Measurements from ENCODE around the gene TSC22D3.
"Not testable (repeated sequence)": the region's sequence is repeated elsewhere in the genome, so short reads cannot be mapped to it uniquely, and the experiment has no call there.

The TSC22D3 gene

DNA sequence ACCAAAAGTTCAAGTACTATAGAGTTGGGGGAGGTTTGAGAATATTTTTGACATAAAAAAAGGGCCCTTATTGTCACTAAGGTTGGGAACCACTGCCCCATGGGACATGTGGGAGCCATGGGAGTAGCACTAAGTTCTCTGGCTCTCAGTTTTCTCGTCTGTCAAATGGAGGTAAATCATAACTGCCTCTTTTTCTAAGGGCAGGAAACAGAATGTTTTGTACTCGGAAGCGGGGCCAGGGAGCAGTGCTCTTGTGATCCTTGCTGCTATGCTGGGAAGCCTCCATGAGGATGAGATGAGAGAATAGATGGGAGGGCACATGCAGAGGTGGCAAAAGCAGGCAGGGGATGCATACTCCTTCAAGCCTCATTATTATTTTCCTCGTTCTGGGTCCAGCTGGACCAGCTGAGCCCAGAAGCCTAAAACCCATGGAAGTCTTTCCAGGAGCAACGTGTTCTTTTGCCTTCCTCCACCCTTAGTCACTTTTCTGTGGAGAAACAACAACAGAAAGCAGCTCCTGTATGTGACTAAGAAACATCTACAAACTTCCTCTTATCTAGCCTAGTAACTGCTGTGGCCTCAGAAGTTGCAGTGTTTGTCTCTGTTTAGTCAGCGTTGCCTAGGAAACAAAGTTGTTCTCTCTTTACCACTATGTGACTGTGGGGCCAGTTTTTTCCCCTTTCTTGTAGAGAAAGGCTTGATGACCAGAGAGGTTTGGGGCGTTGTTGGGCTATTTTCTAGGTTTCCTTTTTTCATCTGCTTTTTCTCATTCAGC is 64.8 kb downstream of the TSC22D3 start:
- DNase-seq: no peak

DNA sequence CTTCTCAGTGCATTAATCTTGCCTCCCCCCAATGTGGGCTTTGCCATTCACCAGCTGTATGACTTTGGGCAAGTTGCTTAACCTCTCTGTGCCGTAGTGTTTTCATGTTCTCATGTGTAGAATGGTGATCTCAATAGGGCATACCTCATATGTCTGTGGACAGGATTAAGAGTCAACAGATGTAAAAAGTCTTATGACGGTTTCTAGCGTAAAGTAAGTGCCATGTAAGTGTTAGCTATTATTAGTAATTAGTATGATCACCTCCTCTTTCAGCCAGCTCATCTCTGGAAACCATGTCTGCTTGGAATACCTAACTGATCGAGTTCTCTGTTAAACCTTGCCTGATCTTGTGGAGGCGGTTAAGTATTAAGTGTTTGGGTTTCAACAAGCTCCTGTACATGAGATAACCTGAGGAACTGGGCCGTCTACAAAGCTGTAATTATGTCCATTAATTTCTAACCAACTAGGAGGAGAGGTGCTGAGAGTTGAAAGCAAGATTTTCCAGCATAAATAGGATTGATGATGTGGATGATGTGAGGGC is 66.3 kb downstream of the TSC22D3 start:
- no peak for DNase-seq

DNA sequence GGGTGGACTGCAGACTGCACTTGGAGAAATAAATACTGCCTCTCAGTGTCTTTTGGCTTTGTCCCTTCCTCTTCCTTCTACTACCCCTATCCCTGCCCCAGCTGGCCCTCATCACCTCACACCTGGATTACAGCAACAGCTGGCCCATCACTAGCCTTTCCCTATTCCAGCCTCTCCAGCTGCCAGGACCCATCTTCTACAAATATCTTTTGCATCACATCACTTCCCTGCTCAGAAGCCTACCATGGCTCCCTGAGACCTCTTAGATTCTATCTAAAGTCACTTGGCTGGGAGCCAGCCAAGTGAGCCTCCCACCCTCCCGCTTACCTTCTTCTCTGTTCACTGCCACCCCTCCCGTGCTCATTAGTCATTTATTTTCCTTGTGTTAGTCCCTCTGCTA is 66.8 kb downstream of the TSC22D3 start:
- DNase-seq: no peak

DNA sequence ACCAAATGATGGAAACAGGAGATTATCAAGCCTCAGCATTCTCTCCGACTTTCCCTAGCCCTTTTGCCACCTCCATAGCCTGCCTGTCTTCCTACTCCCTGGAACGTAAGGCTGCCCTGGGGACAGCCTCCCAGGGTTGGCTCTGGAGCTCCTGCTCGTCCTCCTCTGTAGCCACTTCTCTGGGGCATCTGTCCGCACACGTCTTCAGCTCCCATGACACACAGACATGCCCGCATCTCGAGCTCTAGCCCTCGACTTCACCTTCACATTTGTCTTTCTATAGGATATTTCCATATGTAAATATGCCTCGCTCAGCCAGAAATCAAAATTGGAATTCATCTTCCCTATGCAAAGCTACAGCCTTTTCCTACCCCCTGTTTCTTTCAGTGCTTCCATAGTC is 67.7 kb downstream of the TSC22D3 start:
- no peak for DNase-seq

DNA sequence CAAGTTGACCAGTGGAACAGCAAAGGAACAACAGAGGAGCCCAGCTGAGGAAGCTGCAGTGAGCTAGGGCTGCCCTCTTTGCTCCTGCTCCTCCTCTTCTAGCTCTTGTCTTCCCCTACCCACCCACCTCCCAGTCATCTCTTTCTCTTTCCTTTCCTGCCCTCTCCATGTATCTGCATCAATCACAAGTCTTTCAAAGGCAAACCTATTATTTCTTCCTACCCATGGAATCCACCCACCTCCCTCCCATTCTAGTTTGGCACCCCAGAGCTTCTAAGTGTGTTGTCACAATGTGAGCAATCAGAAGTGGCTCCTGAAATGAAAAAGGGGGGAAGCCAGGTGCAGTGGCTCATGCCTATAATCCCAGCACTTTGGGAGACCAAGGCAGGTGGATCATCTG is 69.3 kb downstream of the TSC22D3 start:
- DNase-seq: no peak

DNA sequence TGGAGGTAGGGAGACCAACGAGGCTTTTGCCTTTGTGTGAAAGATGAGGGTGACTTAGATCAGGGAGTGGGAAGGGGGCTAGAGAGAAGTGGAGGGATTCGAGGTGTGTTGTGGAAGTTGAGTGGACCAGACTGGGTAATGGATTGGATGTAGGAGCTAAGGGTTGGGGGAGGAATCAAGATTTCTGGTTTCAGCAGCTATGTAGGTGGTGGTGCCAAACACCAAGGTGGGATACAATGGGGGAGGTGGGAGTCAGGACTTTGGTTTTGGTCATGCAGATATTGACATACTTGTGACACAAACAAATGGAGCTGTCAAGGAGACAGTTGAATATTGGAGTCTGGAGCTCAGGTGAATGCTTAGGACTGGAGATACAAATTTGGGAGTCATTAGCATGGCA is 71.0 kb downstream of the TSC22D3 start:
- DNase-seq: no peak

DNA sequence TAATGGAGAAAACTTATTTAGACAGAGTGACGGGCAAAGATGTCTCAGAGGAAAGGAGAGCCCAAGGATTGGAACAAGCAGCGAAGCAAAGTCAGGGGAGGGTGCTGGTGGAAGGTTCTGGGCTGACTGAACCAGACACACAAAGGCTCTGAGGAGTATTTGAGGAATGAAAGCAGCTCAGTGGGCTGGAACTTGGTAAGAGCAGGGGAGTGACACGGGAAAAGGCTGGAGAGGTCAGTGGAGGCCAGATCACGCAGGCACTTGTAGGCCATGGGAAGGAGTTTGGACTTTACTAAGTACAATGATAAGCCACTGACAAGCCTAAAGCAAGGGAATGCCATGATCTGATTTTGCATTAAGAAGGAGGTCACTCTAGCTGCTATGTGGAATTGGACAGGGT is 71.4 kb downstream of the TSC22D3 start:
- DNase-seq: no peak

DNA sequence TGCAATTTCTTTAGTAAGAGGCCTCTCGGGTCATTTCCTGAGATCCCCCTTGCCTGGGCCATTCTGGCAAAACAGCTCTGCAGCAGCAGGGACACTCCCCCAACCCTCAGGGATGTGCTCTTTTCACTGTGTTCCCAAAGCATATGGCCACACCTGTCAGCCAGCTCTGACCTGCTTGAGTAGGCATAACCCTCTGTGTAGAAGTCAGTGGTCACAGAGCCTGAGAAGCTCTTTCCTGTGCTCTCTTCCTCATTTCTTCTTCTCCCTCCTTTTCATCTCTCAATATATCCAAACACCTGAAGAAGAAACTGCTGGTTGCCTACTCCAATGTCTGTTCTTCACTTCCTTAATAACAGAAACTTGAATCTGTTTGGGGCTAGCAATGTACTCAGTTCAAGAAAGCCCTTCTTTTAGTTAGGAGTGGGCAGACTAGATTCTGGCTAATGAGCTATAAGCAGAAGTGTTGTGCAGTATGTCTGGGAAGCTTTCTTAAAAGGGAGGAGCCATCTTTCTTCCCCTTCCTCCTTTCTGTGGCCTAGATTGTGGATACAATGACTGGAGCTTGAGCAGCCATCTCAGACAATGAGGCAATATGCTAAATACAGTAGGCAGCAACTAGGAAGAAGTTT is 74.0 kb downstream of the TSC22D3 start:
- no peak for DNase-seq

DNA sequence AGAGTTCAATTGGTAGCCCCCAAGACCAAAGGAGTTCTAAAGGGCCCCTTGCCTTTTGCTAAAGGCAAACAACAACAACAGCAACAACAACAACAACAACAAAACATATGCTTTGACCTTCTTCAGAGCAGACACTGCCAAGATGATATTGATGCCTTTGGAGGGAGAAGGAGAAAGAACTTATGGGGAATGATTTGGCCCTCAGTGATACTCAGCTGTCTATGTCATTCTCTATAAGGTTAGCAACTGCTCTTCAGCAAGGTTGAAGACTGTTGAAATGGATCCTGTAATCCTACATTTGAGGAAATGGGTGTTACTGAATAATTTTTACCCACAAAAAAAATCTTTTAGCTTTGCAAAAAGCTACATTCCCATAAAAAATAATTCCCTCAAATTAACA is 74.8 kb downstream of the TSC22D3 start:
- DNase-seq: no peak

DNA sequence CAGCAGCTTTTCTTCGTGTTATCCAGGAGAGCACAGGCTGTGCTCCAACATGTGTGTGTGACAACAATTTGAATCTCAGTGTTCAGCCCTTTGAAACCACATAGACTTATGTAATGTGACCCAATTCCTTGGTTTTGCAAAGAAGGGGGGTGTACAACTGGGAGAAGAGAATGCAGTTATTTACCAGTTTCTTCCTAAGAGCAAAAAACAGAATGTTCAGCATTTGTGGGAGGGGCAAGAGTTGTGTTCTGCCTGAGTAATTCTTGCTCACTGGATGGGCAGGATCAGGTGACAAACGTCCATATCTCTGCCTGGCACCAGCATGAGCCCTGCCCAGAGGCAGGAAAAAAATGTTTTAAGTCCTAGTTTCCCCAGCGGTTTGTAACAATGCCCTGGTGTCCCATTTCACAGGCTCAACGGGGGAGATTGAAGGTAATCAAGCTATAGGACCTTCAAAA is 75.2 kb downstream of the TSC22D3 start:
- DNase-seq: no peak

DNA sequence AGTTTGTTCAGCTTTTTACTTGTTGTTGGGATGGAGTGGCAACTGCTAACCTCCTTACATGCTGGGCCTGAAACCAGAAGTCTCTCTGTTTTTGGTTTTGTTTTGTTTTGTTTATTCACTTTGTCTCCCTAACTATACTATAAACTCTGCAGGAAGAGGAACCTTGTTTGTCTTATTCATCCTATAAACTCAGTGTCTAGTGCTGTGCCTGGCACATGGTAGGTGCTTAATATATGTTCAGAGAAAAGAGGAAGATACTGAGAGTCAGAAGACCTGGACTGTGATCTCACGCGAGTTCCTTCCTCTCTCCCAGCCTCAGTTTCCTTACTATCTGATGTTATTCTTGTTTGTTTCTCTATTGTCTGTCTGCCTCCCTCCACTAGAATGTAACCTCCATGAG is 76.0 kb downstream of the TSC22D3 start:
- DNase-seq: no peak

DNA sequence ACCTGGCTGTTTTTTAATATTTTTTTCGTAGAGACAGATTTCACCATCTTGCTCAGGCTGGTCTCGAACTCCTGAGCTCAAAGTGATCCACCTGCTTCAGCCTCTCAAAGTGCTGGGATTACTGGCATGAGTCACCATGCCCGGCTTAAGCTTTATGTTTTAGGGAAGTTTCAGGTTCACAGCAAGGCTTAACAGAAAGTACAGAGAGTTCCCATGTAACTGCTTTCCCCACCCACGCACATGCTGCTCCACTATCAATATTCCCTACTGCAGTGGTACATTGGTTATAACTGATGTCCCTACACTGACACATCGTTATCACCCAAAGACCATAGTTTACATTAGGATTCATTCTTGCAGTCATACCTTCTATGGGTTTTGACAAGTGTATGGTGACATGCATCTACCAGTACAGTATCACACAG is 84.6 kb downstream of the TSC22D3 start:
- DNase-seq: no peak

DNA sequence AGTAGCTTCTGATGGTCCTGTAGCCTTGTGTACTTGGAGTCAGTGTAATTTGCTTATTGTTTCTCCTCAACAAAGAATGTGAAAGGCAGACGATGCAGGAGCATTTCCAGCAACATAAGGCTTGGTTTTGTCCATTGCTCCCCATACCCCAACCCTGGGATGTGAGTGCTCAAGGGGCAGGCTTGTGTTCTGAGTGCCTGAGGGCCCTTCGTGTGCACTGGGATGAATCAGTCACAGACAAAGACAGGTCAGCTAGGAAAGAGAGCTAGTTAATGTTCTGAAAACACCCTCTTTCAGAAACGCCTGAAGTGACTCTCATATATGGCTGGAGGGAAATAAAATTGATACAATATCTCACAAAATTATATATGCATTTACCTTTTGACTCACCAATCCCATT is 88.1 kb downstream of the TSC22D3 start:
- no peak for DNase-seq

DNA sequence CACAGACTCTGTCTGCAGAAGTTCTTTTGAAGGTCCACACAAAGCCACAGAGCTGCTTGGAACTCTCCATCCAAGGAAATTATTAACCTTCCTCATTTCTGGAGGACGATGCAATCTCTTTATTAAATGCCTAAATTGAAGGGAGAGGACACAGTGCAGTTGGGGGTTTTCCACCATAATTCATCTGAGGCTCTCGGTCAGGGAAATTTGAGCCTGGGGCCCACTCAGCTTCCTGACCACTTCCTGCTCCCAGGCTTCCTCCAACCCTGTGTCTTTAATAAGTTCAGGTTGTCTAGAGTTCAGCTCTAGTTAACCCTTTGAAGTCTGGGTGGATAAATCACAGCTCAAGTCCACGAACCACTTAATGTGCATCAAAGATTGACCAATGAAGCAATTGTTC is 88.8 kb downstream of the TSC22D3 start:
- no peak for DNase-seq

DNA sequence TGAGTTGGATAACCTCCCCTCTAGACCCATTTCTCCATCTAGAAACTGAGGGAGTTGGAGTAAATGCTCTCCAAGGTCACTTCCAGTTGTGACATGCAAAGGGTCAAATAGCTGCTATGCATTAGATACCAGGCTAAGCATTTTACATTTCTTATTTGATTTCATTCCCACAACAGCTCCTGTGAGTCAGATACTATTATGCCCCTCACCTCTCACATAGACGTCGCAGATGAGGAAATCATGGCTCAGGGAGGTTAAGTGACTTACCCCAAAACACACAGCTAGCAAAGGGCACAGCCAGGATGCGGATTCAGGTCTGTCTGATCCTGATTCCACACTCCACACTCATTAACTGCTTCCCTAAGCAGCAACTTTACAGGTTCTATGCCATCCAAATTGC is 89.6 kb downstream of the TSC22D3 start:
- DNase-seq: no peak

DNA sequence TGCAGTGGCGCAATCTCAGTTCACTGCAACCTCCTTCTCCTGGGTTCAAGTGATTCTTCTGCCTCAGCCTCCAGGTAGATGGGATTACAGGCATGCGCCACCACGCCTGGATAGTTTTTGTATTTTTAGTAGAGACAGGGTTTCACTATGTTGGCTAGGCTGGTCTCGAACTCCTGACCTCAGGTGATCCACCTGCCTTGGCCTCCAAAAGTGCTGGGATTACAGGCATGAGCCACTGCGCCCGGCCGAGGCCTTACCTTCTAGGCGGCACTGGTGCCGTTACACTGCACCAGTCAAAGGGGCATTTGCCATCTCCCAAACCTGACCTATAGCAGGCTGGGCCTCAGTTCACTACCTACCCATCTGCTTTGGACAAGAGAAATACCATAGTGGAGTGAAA is 90.0 kb downstream of the TSC22D3 start:
- DNase-seq: not testable (repeated sequence)

DNA sequence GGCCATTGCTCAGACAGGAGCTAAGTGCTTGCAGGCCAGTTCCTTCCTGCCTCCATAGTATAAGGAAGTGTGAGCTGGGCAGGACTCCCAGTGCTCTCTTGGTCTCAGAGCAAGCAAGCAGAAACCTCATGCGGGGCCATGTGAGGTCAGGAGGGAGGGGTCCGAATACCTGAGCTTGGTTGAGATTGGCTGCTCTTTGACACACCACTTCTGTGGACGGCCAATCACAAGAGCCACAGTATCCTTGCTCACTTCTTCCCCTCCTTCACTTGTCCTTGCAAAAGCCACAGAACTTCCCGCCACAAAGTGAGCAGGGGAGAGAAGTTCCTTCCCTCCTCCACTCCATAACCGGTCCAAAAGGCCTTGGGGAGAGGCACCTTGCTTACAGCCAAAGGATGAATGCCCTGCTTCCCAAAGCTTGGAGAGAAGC is 90.6 kb downstream of the TSC22D3 start:
- no peak for DNase-seq

DNA sequence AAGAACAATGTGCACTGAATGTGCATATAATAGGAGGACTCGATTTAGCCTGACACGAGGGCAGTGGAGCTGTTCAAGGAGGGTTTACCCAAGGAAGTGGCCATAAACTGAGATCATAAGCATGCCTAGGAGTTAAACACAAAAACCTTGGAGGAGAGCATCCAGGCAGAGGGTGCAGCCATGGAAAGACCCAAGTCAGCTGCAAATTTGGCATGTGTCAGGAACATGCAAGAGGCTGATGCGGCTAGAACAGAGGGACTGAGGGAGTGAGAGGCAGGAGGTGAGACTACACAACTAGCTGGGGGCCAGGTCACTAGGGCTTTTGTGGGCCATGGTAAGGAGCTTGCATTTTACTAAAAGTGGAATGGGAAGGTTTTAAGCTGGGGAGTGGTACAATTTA is 91.7 kb downstream of the TSC22D3 start:
- DNase-seq: no peak

DNA sequence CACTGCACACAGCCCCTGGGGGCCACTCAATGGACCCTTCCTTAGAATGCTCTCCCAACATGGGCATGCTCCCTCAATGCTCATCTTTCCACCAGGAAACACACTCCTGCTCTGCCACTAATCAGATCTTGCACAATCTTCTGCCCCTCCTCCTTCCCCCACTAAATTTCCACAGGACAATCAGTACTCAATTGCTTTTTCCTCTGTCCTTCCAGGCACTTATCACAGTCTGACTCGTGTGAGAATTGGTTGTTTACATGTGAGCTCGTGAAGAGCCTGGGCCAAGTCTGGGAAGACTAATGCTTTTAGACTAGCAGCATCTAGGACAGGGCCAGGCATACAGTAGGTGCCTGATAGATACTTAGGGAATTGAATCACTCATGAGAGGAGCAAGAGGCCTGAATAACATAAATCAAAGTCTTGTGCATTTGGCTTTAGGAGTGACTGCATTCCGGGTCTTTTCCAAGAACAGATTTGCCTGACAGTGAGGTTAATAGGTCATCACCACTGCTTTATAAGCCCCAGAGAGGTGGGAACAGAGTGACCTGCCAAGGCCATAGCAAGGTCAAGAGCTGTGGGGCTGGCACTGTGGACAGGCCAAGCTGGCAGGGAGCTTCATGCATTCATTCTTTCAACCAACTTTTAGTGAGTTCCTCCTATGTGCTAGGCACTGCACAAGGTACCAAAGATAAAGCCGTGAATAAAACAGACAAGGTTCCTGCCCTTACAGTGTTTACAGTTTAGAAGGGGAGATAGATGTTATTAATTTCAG is 92.3 kb downstream of the TSC22D3 start:
- DNase-seq: no peak

DNA sequence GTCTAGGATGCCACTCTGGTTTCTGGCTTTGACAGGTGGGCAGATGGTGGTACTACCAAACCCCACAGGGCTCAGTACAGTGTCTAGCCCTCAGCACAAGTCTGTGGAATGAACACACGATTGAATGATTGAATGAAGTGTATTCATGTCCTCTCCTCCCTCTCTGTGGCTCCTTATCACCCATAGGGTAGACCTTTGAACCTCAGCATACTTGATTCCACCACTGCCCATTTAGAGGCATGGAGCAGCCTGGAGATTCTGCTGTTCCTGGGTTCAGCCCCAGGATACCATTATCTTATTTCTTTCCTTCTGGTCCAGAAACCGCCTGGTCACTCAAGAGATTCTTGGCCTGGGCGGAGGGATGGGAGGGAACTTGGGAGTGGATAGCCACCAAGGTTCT is 93.3 kb downstream of the TSC22D3 start:
- no peak for DNase-seq

DNA sequence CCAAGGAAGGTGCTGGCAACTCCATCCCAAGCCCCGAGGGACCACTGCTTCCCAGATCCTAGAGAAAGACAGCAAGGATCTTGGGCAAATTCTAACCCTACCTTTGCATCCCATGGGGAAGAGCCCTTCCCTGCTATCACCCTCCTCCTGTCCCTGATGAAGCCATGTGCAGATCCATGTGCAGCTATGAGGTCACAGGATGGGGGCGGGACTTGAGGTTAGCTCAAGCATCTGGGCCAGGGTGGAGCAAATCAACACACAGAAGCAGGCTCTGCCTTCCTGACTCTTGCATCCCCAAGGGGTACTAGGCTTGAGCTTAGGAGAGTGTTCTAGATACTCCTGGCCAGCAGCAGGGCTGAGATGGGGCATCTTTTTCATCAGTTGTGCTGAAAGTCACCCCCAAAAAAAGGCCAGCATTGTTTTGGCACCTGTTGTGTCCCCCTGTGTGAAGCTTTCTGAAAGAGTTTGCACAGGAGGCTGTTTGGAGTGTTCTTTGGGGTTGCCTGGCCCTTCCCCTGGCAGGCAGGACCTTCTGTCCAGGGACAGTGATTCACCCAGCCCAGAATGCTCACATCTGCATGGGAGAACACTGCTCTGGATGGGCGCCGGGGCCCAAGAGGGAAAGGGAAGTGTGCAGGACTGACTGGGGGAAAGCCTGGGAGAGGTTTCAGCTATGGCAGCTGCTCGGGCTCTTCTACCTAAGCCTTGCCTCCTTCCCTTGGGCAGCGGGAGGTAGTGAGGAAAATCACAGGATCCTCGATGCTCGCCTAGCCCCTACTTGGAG is 96.4 kb downstream of the TSC22D3 start:
- DNase-seq: no peak

DNA sequence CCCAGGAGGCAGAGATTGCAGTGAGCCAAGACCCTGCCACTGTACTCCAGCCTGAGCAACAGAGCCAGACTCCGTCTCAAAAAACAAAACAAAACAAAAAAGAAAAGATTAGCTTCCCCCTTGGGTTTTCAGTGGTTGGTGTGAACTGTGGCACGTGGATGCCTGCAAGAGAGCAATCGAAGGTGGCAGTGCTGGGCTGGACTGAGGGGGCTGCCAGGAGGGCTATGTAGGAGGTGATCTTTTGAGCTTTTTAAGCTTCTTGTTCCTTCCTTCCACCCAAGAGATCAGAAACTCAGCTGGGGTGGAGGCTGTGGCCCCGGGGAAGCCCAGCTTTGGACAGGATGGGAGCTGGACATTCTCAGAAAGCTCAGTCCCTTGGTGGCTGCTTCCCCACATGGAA is 97.7 kb downstream of the TSC22D3 start:
- DNase-seq: no peak

DNA sequence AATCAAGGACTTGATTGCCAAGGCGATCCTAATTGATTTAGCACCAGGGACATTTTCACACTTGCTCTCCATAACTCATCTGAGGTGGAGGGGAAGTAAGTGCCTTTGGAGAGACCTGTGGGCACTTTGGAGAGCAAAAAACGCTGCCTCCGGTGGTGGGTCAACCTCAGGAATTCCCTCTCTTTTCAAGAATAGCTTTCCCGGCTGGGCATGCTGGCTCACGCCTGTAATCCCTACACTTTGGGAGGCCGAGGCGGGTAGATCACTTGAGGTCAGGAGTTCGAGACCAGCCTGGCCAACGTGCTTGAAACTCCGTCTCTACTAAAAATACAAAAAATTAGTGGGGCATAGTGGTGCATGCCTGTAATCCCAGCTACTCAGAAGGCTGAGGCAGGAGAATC is 98.1 kb downstream of the TSC22D3 start:
- no peak for DNase-seq

Data from DMS153 (cell line).